ENCODE results near the gene TAB3. TPM values are rescaled to one million over a fixed set of nuclear protein-coding genes. Genes with fewer than 3 reads are reported as not detected.

TAB3 gene
- total RNA-seq, result 10 to 100 TPM; 17.4 to 31.6 (median 19.5) TPM
- polyA plus RNA-seq, result 1 to 10 TPM; 6.7 to 9.5 (median 8.4) TPM

GRCh38 chrX:30889147-30890140, at the start of gene TAB3:
TSS of gene TAB3 (minus strand) at chrX:30889254. CDS start at chrX:30859588, 29,666 bp downstream.
- Histone ChIP-seq H3K27me3 (no peaks in the 10 kb centered on the region), H3K36me3 (no peaks in the 10 kb centered on the region), H3K4me3 (peak within 1 kb of the TSS; percentile 45 to 90 (median 83)), H3K4me1 (peaks cover 0 to 11% (median 8%) of the 10 kb centered on the region in 4 donors), H3K9me3 (no peaks in the 10 kb centered on the region), H3K27ac (peak within 1 kb of the TSS; percentile 81 to 88 (median 86))
- WGBS, 2 donors, result 0 to 1% methylated on average over 62 of the region's 62 CpGs
- intact Hi-C loops (cut with DNase I), result loop anchor here (2.0 kb wide), 1 partner anchor 237 kb away; the partner anchor contains the start of gene GK
- peak; percentile 97 for DNase-seq
- TF ChIP-seq POLR2A (IDR thresholded peaks at IDR 0.05), result no peak
- TF ChIP-seq POLR2AphosphoS5 (IDR thresholded peaks at IDR 0.05), result peak; percentile 41 to 77 (median 70)
- TF ChIP-seq EP300 (IDR thresholded peaks at IDR 0.05), result peak in 1 of 4 donors; percentile 37
- TF ChIP-seq, protein P1, sequence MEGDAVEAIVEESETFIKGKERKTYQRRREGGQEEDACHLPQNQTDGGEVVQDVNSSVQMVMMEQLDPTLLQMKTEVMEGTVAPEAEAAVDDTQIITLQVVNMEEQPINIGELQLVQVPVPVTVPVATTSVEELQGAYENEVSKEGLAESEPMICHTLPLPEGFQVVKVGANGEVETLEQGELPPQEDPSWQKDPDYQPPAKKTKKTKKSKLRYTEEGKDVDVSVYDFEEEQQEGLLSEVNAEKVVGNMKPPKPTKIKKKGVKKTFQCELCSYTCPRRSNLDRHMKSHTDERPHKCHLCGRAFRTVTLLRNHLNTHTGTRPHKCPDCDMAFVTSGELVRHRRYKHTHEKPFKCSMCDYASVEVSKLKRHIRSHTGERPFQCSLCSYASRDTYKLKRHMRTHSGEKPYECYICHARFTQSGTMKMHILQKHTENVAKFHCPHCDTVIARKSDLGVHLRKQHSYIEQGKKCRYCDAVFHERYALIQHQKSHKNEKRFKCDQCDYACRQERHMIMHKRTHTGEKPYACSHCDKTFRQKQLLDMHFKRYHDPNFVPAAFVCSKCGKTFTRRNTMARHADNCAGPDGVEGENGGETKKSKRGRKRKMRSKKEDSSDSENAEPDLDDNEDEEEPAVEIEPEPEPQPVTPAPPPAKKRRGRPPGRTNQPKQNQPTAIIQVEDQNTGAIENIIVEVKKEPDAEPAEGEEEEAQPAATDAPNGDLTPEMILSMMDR (IDR thresholded peaks at IDR 0.05), result no peak

DNA sequence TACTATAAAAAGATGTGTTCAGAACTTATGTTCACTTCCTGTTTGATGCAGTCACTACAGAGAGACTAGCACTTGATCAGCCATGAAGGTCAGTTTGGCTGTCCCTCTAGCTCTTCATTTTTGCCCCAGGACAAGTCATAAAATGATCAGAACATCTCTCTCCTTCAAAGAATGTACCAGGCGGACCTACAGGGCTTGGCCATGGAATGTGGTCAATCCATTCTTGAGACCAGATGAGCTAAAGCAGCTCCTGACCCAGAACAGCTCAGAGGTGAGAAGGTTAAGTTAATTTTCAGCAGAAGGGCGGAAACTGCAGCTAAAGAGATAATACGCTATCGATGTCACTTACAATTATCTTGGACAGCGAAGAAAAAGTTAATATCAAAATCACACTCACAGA, 49.2 kb upstream of the TAB3 start:
- no peak overlapping the region for H3K4me3 ChIP-seq
- intact Hi-C loops (cut with DNase I), result no loop called here

GRCh38 chrX:30935985-30936384, 46.9 kb upstream of the TAB3 start:
- H3K36me3 ChIP-seq, result no peaks in the 10 kb centered on the region
- whole genome bisulfite sequencing, 2 donors, result 25 to 37% methylated on average over 2 of the region's 2 CpGs
- intact Hi-C loops (cut with DNase I), result no loop called here
- H3K4me3 ChIP-seq, result no peak overlapping the region
- H3K27ac ChIP-seq, result no peak overlapping the region
- no peaks in the 10 kb centered on the region for H3K4me1 ChIP-seq
- H3K27me3 ChIP-seq, result no peaks in the 10 kb centered on the region
- no peaks in the 10 kb centered on the region for H3K9me3 ChIP-seq
- no peak for DNase-seq
- TF ChIP-seq EP300 (IDR thresholded peaks at IDR 0.05), result no peak
- TF ChIP-seq, protein P1 (IDR thresholded peaks at IDR 0.05), result no peak
- no peak for TF ChIP-seq POLR2A (IDR thresholded peaks at IDR 0.05)
- no peak for TF ChIP-seq POLR2AphosphoS5 (IDR thresholded peaks at IDR 0.05)

More for the DNA sequence above, 49.2 kb upstream of the TAB3 start:
- WGBS, 2 donors, result 94% methylated on average over 5 of the region's 5 CpGs
- TF ChIP-seq, protein P1 (IDR thresholded peaks at IDR 0.05), result no peak
- TF ChIP-seq EP300 (IDR thresholded peaks at IDR 0.05), result no peak
- H3K27me3 ChIP-seq, result no peaks in the 10 kb centered on the region
- no peak overlapping the region for H3K27ac ChIP-seq
- H3K9me3 ChIP-seq, result no peaks in the 10 kb centered on the region
- H3K4me1 ChIP-seq, result no peaks in the 10 kb centered on the region
- no peak for DNase-seq
- H3K36me3 ChIP-seq, result no peaks in the 10 kb centered on the region

GRCh38 chrX:30931920-30932319, 42.9 kb upstream of the TAB3 start:
- Histone ChIP-seq H3K36me3 (no peaks in the 10 kb centered on the region), H3K4me3 (no peak overlapping the region), H3K27ac (no peak overlapping the region), H3K4me1 (no peaks in the 10 kb centered on the region), H3K27me3 (no peaks in the 10 kb centered on the region), H3K9me3 (no peaks in the 10 kb centered on the region)
- intact Hi-C loops (cut with DNase I), result no loop called here
- TF ChIP-seq POLR2A (IDR thresholded peaks at IDR 0.05), result no peak
- TF ChIP-seq, protein P1 (IDR thresholded peaks at IDR 0.05), result no peak
- TF ChIP-seq EP300 (IDR thresholded peaks at IDR 0.05), result no peak
- no peak for TF ChIP-seq POLR2AphosphoS5 (IDR thresholded peaks at IDR 0.05)
- DNase-seq, result no peak
- 86 to 90% methylated on average over 1 of the region's 1 CpG for WGBS, 2 donors
